Activated naive CD8-positive, alpha-beta T cell treated with anti-CD3 and anti-CD28 coated beads, Interleukin-2, amount 50 U/mL, for 16 hours (primary cell): ENCODE measurements around the gene DDC.

Experiments used
- DNase-seq: peaks from one replicate; pipeline ENCODE4 v3.0.0-alpha.2; 2020; ENCODE audit warnings: low read depth, low spot score

Gene DDC, protein sequence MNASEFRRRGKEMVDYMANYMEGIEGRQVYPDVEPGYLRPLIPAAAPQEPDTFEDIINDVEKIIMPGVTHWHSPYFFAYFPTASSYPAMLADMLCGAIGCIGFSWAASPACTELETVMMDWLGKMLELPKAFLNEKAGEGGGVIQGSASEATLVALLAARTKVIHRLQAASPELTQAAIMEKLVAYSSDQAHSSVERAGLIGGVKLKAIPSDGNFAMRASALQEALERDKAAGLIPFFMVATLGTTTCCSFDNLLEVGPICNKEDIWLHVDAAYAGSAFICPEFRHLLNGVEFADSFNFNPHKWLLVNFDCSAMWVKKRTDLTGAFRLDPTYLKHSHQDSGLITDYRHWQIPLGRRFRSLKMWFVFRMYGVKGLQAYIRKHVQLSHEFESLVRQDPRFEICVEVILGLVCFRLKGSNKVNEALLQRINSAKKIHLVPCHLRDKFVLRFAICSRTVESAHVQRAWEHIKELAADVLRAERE

GRCh38 chr7:50564640-50565558 lies at the start of gene DDC:
Gene DDC (minus strand): TSS chr7:50565405. CDS start chr7:50544085, 21,320 bp downstream.
- DNase-seq: no peak

GRCh38 chr7:50613473-50613872 lies 48.3 kb upstream of the DDC start:
- DNase-seq: no peak

- DNase-seq: no peak
Observed at GRCh38 chr7:50612704-50613103, 47.5 kb upstream of the DDC start.

DNA sequence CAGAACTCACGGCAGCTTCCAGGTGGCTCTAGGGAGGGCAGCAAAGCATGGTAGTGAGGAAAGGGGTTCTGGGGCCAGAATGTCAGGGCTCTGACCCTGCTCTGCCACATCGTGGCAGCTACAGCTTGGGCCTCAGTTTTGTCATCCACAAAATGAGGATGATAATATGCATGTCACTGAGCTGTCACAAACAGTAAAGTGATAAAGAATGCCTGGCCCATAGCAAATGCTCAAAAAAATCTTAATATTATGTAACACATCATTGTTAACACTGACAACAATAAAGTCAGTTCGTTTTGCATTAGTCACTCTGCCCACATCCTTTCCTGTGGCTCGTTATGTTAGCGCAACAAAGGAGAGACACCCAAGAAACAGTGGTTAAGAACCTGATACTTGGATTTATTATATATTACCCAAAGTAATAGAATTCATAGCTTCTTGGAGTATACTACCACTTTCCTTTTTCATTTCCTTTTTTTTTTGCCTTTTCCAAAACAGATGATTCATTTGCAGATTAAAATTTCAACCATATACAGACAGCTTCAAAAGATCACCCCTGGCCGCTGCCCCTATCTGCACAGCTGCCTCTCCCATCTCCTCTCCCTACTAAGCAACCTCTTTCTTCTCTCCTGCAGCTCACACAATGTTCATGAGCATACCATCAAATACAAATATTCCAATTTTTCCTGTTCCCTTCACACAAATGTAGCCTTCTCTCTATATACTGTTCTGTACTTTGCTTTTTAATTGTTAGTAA lies 45.5 kb upstream of the DDC start:
- no peak for DNase-seq

DNA sequence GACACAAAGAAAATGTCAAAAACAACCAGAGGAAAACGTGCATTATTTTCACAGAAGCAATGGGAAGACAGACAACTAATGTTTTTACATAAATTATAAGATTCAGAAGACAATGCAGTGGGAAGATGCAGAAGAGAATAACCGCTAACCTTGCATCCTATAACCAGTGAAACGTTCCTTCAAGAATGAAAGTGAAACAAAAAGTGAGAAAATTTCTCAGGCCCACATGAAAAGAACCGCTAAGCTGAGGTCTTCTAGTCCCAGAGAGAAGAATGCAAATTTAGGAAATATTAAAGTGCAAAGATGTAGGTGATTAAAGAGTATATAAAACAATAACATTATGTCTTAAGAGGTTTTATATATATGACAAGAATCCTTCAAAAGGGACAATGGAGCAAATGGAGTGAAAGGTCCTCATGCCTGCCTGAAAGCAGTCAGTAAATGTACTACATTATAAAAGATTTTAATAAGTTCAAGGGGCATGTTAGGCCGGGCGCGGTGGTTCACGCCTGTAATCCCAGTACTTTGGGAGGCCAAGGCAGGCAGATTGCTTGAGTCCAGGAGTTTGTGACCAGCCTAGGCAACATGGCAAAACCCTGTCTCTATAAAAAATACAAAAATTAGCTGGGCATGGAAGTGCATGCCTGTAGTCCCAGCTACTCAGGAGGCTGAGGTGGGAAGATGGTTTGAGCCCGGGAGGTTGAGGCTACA lies 43.1 kb upstream of the DDC start:
- DNase-seq: no peak

DNA sequence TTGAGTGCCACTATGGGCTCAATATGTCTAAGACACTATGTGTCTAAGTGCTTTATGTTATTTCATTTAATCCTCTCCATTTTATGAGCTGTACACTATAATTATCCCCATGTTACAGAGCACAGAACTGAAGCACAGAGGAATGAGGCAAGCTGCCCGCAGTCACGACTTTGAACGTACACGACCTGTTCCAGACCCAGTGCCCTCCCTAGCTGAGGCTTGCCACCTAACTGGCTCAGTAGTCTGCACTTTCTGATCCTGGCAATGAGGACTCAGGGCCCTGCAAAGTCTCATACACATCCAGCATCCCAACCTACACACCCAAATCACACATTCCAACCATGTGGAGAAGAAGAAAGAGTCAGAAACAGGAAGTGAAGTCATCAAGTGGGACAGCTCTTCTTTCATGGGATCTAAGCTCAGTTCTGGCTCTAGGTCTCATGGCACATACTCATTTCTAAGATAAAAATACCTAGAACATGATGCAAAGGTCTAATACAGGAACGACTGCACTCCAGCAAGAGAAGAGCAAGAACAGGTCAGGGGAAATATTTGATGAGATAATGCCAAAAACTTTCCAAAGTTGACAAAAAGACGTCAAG lies 42.4 kb upstream of the DDC start:
- DNase-seq: no peak

- no peak for DNase-seq
Observed at GRCh38 chr7:50605059-50605458, 39.9 kb upstream of the DDC start.

DNA sequence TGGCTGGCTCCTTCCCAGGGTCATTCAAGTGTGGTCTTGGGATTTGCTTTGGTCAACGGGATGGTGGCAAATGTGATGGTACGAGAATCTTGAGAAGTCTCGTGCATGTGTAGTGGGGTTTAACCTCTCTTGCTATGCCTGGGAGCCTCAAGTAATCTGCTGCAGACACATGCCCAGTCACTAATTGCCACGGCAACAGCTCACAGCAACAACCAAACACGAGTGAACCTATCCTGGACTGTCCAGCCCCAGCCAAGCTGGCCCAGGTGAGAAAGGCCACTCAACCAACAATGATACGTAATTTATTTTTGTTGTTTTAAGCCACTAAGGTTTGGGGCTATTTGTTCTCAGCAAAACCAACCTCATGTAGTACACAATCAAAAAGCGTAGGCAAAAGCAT lies 38.1 kb upstream of the DDC start:
- DNase-seq: no peak

GRCh38 chr7:50599385-50599784 lies 34.2 kb upstream of the DDC start:
- DNase-seq: no peak

DNA sequence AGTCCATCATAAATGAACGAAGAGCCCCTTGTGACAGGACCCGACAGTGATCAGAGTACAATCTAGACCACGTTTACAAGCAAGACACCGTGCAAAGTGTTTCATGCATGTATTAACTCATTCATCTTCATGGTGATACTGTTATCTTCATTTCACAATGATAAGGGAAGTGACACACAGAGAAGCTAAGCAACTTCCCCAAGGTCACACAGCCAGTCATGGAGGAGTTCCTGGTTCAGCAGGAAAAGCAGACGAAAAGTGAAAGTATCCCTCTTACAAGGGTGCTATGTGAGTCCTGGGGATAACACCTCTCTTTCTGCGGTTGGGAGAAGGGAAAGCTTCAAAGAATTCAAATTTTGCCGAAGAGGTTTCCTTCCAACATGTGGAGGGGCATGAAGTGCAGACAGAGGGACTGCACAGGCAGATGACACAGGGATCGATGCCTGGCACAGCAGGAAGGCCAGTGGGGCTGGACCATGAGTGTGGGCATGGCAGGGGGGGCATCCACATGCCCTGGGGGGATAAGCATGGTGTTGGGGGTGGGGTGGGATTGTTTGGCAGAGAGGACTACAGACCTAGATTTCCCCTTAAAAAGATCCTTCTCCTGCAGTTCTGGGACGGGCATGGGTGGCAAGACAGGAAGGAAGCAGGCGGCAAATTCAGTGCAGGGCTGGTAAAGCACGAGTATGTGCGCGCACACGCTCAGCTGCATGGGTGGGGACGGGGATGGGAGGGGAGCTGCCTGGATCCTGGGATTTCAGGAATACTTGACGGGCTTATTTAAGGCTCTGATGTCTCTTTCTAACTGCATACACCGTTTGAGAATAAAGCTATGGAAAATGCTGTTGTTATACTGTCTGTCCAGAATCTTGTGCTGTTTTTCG lies 33.5 kb upstream of the DDC start:
- DNase-seq: no peak

DNA sequence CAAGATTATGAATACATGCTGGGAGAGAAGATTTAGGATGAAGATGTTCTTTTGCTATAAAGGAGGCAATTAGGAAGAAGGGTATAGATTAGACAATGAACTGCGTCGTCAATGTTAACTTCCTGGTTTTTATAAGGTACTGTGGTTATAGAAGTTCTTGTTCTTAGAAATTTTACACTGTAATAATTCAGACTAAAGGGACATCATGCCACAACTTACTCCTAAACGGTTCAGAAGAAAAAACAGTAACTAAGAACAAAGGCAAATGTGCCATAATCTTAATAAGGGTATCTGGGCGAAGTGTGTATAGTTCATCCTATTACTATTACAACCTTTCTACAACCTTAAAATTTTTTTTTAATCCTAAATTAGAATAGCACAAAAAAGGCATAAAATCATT lies 31.3 kb upstream of the DDC start:
- no peak for DNase-seq

GRCh38 chr7:50595491-50596102 lies 30.4 kb upstream of the DDC start:
- no peak for DNase-seq

- no peak for DNase-seq
Observed at GRCh38 chr7:50594734-50595485, 29.7 kb upstream of the DDC start.

DNA sequence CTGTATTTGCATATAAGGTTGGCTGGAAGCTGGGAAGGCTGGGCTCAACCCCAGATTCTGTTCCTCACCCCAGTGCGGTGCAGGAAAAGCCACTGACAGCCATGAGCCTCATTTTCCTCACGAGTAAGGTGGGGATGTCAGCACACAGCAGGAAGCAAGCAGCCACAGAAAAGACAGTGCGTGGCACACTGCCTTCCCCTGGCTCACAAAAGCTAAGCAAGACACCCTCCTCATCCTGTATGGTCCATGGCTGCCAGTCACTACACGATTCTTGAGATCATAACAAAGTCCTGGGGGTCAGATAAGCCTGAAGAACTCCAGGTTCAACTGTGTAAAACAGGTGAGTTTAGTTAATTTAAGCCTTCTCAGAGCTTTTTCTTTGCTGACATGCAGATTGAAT lies 28.9 kb upstream of the DDC start:
- DNase-seq: no peak

DNA sequence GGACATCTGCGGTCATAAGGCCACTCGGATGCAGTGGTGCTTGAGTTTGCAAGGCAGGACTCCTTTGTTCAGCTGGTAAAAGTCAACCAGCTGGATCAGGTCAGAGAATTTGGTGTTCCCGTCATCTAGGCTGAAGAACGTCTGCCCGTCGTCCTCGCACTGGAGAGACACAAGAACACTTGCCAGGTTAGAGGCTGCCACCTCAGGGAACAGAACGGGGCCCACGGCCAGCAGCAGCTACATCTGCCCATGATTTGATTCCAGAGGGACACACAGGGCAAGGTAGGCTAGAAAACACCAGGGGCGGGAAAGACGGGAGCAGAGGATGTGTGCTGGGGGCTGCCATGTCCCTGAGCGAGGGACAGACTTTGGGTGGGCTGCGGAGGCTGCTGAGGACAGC lies 27.7 kb upstream of the DDC start:
- no peak for DNase-seq

DNA sequence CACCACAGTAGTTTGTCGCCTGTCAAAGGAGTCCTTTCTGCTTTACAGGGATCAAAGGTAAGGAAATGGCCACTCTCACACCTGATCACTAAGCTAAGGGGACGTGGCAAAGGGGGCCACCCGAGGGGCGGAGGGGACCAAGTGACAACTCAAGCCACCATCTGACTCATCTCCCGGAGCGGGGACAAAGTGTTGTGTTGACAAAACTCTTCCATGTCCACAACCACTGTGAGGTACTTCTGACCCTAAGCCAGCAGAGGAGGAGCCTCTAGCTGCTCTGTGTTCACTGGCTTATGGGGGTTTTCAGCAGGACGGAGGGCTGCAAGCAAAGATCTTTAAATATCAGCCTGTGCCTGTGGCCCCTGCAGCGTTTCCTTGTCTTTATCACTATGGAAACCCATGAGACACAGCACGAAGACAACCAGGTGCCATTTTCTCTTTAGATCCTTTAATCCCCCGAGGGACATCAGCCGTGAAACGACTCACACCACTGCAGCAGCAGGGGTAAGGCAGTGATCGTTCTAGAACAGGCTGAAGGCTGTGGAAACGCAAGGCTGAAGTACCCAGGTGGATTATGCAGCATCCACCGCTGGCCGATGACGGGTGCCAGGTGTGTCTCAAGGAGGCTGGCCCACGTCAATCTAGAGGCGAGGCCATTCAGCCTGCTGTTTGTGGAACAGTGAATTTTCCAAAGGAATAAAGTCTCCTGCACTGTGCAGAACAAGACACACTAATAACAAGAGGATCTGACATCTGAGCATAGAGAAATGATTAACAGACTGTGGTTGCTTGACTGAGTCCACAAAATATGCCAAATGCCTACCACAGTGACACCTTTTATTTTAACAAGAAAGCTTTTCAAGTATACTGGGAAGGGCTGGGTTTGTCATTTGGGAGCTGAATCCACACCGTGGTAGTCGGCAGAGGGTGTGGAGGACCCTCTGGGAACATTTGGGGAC lies 26.6 kb upstream of the DDC start:
- DNase-seq: no peak

DNA sequence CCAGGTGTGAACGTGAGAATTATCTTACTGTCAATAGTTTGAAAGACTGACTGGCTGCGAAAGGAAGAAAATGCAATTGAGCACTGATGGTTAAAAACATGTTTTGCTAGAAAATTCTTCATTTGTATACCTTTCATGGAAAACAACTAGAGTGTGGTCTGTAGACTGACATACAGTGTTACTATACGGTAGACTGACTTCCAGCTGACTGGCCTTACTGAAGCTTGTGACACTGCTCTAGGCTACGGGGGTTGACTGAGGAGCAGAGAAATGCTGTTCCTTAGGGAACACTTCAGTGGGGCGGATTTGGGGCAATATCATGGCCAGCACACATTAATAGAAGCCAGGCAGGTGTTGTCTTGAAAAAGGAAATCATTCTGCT lies 25.9 kb upstream of the DDC start:
- DNase-seq: no peak

DNA sequence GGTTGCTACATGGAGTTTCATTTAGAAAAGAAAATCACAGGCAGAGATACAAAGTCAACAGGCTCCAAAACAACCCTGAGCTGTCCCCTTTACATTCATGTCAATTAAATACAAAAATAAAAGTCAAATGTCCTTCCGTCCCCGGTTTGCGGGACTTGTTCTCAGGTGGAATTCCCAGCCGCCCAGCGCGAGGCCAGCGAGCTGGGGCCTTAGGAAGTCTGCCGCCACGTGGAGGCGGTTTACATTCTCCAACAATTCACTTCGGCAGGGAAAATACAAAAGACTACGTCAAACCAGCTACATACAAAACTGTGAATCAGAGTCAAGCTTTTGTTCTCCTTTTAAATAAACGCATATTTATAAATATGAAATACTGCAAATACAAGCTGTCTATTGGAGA lies 25.3 kb upstream of the DDC start:
- DNase-seq: no peak
